Measurements from ENCODE around the gene GRK5.

DNA sequence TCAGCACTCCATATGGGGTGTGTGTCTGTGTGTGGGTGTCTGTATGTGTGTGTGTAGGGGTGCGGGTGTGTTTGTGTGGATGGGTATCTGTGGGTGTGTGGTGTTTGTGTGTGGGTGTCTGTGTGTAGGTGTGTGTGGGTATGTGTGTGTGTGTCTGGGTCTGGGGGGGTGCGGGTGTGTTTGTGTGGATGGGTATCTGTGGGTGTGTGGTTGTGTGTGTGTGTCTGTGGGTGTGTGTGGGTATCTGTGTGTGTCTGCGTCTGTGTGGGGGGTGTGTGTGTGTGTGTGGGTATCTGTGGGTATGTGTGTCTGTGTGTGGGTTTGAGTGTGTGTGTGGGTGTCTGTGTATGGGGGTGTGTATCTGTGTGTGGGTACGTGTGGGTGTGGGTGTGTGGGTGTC lies 186.5 kb downstream of the GRK5 start:
- TF ChIP-seq POLR2A (IDR thresholded peaks at IDR 0.05; ENCODE audit: low read length) (no peak), GATA1 (IDR thresholded peaks at IDR 0.05; ENCODE audit: low read depth, low read length) (no peak)

Measured in erythroblast (primary cell).